Stimulated activated CD4-positive, alpha-beta T cell treated with anti-CD3 and anti-CD28 coated beads, TNF-alpha, amount 100 ng/mL, for 24 hours (primary cell): Measurements from ENCODE around the gene ASPA.
"Not testable (repeated sequence)": the region's sequence is repeated elsewhere in the genome, so short reads cannot be mapped to it uniquely, and the experiment has no call there.

ENCODE experiments used
- DNase-seq, 3 experiments: peaks; one replicate each; pipeline ENCODE4 v3.0.0-alpha.2; 2020; ENCODE audit warnings: low read depth in 3 of 3

Gene ASPA

GRCh38 chr17:3507869-3508268, 32.1 kb downstream of the ASPA start:
- DNase-seq: no peak

DNA sequence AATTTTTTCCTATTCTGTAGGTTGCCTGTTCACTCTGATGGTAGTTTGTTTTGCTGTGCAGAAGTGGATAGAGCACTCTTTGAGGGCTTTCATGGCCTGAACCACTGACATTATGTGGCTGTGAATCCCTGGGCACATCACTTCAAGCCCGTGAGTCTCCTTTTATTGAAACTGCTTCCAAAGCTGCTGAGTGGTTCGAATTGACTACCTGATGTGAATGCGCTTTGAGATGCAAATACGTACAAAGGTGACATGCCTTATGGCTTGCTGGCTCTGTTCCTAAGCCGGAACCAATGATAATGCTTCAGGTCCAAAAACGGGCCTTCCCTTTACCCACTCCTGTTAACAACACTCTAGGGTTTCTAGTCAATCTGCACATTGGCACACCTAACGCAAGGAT, 34.3 kb downstream of the ASPA start:
- DNase-seq: no peak

DNA sequence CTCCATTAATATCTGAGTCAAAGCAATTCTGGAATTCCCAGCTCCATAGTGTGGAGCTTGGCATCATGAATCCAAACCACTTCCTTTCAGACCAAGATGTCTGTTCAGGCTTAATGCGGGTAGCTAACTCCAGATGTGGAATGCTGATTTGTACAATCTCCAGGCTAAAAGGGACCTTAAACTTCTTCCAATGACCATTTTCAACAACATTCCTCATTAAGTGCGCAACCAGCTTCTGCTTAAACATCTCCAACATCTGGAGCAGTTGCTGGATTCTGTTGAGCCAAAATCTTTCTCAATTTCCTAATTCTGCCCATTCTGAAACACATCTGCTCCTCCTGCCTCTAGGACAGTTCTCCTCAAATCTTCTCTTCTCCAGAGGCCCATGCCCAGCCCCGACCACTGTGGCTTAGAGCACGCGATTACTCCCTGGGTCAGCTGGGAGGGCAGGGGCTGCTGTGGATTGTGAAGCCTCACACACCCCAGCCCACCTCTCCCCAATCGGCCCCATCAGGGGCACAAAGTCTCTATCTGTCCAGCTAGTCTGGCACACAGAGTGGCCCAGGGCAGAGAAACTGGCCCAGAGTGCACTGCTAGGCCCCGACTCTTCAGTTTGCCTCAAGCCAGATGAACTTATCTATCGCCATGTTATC, 36.2 kb downstream of the ASPA start:
- no peak for DNase-seq

DNA sequence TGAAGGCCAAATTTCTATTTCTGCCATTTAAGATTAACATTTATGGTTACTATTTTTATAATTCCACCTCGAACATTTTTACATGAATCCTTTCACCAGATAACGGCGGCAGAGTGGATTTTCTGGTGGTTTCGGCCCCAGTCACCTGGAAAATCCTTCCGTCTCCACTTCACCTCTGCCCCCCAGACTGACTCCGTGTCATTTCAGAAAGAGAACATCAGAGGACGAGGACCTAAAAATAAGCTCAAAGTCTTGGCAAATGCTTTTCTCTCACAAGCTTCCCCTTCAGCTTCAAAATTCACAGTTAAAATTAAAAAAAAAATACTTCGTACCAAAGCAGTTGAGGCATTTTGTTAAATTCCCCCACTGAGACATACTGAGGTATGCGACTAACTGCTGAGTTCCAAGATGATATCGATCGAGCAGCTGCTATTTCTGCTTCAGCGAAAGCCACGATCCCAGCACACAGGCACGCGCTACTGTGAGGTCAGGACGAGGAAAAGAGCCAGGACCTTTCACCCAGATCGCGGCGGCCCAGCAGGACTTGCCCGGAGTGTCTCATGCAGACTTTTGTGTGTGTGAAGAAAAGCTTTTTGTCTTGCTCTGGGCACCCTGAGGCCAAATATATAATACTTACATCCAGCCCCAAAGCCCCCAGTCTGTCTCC, 36.8 kb downstream of the ASPA start:
- no peak for DNase-seq

GRCh38 chr17:3513305-3514035, 37.7 kb downstream of the ASPA start:
- no peak for DNase-seq

GRCh38 chr17:3514167-3514566, 38.4 kb downstream of the ASPA start:
- not testable (repeated sequence) for DNase-seq

DNA sequence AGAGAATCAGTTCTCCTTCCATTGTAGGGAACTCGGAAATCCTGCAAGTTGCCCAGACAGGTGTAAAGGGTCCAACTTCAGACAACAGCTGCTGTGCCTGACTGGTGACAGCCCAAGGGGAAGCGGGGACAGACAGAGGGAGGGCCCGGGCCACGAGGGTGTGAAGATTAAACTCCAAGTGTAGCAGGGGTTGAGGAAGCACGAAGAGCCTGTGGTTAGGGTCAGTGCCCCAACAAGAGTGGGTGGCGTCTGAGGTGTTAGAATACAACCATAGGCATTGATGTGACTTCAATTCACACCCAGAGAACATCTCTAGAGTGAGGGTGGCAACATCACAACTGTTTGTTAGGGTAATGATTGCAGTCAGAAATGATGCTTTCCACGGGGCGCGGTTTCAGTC, 39.1 kb downstream of the ASPA start:
- no peak for DNase-seq

- not testable (repeated sequence) for DNase-seq
Observed at GRCh38 chr17:3519472-3519871, 43.7 kb downstream of the ASPA start.

DNA sequence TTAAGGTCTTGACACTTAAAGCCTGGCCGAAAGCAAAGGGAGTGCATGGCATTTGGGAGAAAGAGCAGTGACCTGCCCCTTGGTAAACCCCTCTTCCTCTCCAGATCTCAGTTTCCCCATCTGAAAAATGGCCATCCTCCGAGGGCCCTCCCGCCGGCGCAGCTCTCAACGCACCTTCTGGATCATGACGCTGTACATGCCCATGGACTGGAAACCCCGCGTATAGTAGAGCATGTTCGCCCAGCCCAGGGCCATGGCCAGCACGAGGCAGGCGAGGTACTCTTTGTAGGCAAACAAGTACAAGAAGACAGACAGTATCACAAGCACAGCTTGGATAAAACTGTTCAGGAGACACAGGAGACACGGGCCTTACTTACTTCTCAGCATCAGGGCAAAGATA, 48.2 kb downstream of the ASPA start:
- no peak for DNase-seq

DNA sequence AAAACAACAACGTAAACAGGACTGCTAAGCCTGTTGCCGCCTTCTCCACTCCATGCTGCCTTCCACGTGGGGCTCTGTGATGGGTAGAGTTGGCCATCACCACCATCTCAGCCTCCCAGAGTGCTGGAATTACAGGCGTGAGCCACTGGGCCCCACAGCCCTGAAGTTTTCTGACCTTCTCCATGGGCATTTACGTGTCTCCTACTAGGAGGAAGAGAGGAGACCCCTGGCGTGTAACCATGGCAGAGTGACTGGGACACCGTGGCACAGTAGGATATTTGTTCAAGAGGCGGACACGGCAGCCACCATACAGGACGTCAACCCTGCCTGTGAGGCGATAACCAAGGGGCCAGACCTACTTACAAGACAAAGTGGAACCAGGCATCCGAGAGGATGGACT, 50.7 kb downstream of the ASPA start:
- no peak for DNase-seq

- DNase-seq: no peak
Observed at GRCh38 chr17:3526971-3527370, 51.2 kb downstream of the ASPA start.

- no peak for DNase-seq
Observed at GRCh38 chr17:3527468-3527867, 51.7 kb downstream of the ASPA start.

DNA sequence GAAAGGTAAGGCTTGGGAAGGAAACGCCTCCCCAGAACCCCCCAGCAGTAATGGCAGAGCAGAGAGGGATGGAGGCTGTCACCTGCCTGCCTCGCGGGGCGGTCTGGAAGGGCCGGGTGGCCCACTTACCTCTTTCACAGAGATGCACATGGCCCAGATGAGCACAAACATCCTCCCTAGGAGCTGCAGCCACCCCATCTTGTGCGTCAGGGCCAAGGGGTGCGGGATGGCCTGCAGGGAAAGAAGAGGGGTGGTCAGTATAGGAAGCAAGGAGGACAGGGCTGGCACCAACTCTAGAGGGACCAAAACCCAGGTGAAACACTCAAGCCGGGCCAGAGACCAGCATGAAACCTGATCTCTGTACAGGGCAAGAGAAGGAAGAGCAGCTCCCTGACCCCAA, 52.1 kb downstream of the ASPA start:
- no peak for DNase-seq

DNA sequence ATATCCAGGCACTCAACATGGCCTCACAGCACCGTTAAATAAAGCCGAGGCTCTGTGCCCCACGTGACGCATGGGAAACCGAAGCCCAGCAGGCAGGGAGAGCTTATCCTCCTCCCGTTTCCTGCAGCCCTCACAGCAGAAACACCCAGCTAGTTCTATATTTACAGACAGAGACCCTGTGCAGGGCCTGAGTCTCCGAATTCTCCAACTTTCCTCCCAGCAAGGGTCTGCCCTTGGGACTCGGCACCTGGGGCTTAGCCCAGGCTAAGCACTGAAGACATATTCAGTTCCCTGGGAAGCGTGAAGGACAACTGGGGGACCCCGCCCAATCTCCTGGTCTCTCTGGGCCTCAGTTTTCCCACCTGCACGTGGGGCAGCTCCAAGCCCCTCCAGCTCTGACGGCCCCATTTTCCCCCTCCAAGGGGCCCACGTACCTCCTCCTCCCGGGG, 52.6 kb downstream of the ASPA start:
- no peak for DNase-seq

- DNase-seq: no peak
Observed at GRCh38 chr17:3528880-3529511, 53.2 kb downstream of the ASPA start.

- DNase-seq: no peak
Observed at GRCh38 chr17:3529817-3530741, 54.3 kb downstream of the ASPA start.

DNA sequence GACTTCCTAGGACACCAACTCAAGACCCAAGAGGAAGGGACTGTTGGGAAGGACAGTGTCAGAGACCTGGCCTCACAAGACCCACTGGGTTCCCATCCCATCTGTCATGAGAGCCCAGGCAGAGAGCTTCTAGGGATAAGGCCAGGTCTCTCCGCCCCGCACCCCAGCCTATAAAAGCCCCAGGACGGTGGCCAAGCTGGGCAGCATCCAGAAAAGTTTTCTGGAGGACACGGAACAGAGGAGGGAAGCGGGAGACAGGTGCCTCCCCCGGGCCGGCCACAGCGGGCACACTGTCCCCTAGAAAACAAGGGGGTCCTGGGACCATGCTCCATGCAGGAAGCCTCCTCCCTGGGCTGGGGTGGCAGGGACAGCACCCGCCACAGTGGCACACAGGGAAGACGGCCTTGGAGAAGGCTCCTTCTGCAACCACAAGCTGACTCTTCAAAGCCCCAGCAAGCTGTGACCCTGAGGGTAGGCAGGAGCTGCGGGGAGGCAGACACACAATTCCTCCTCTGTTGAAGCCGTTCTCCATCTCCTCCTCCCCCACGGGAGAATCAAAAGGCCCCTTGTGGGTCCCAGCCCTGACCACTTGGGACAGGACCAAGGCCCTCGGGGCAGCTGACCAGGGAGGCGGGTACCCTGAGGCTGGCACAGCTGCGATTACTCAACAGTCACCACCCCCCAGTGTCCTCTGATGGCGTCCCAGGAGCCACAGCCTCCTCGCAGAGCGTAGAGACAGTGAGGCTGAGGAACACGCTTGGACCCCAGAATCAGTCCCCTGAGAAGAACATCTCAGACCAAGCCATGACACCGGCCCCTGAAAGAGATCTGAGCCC, 55.7 kb downstream of the ASPA start:
- no peak for DNase-seq

- DNase-seq: no peak
Observed at GRCh38 chr17:3532106-3532858, 56.5 kb downstream of the ASPA start.

DNA sequence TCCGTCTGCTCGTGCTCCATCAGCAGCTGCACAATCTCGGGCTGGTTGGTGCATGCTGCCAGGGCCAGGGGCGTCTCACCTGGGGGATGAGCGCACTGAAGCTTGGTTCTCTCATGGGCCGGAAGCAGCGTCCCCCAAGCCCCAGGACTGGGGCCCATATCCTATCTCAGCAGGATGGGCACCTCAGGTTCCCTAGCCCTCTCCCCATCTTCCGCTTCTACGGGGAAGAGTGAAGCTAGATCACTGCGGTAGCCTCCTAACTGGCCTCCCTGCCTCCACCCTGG, 57.0 kb downstream of the ASPA start:
- DNase-seq: no peak

DNA sequence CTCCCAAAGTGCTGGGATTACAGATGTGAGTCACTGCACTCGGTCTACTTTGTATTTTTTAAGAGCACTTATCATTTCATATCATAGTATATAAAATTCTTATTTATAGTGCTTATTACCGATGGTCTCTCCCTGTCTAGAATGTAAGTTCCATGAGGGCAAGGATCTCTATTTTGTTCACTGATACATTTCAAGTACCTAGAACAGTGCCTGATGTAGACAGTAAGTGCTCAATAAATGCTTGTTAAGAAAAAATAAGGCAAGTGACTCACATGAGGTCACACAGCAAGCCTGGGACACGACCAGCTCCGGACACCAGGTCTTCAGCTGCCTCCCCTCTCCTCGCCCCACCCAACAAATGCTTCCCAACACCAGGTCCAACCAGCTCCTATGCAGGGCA, 58.0 kb downstream of the ASPA start:
- DNase-seq: no peak
